WERI-Rb-1 (cell line): ENCODE data around the gene SRRM2.

Experiments used
- DNase-seq: peaks from one replicate; pipeline ENCODE4 v3.0.0-alpha.2; 2020
- H3K27ac ChIP-seq: fragments of 250-450 bp; sonication (Bioruptor Pico); 2 replicates; pipeline ENCODE4 v1.5.1; 2020; ENCODE audit warnings: mild to moderate bottlenecking, moderate library complexity
- H3K27me3 ChIP-seq: fragments of 250-450 bp; sonication (Bioruptor Pico); 2 replicates; pipeline ENCODE4 v1.5.1; 2021; ENCODE audit warnings: mild to moderate bottlenecking, low read depth, moderate library complexity; ENCODE audit not compliant: insufficient read depth, severe bottlenecking
- H3K36me3 ChIP-seq: fragments of 250-450 bp; sonication (Bioruptor Pico); 2 replicates; pipeline ENCODE4 v1.5.1; 2020; ENCODE audit warnings: mild to moderate bottlenecking, moderate library complexity
- H3K4me3 ChIP-seq: 2 replicates; pipeline ENCODE4 v1.5.1; 2011; ENCODE audit warnings: low read depth, mild to moderate bottlenecking, control low read depth, low read length
- H3K9me3 ChIP-seq: fragments of 250-450 bp; sonication (Bioruptor Pico); 2 replicates; pipeline ENCODE4 v1.5.1; 2021; ENCODE audit warnings: mild to moderate bottlenecking, moderate library complexity; ENCODE audit not compliant: severe bottlenecking
- CTCF ChIP-seq: IDR thresholded peaks from 2 replicates; pipeline ENCODE4 v1.5.1; 2011; ENCODE audit warnings: low read depth, mild to moderate bottlenecking, control low read depth, inconsistent platforms, low read length

Gene SRRM2

DNA sequence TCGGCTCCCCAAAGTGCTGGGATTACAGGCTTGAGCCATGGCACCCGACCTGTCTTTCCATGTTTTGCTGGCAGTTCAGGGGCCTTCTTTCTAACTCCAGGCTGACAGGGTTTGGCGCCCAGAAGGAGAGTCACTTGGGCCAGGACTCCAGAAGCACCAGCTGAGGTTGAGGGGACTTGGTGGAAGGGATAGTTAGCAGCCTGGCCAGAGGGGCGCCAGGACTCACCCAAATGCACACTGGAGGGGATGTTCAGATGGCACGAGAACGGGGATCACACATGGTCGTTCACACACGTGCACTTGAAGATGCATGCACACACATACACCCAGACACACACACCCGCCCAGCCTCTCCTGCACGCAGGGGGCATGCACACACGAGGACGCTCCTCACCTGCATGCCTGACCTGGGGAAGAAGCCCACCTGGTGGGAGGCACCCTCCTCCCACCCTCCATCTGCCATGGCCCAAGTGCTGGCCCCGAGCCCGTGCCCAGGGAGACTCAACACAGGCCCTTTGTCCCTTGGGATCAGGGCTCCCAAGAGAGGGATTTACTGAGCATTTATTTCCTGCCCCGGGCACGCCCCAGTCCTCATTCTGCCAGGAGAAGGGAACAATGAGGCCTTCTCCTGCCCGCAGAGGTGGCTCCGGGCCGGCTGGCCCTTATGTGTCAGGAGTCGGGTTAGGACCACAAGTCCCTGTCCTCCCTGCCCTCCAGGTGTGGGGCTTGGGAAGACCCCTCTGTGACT is 62.3 kb downstream of the SRRM2 start:
- no peaks in the 10 kb centered on the region for H3K9me3 ChIP-seq
- H3K4me3 ChIP-seq: no peak overlapping the region
- no peak overlapping the region for H3K27ac ChIP-seq
- H3K27me3 ChIP-seq: no peaks in the 10 kb centered on the region
- no peak for DNase-seq
- H3K36me3 ChIP-seq: no peaks in the 10 kb centered on the region
- TF ChIP-seq CTCF: no peak

GRCh38 chr16:2815299-2815771 is 62.9 kb downstream of the SRRM2 start:
- Histone ChIP-seq H3K36me3 (no peaks in the 10 kb centered on the region), H3K27ac (no peak overlapping the region), H3K4me3 (no peak overlapping the region), H3K27me3 (no peaks in the 10 kb centered on the region), H3K9me3 (no peaks in the 10 kb centered on the region)
- TF ChIP-seq CTCF: no peak
- no peak for DNase-seq

GRCh38 chr16:2816751-2817339 is 64.4 kb downstream of the SRRM2 start, which contains the start of gene PRSS21:
Gene PRSS21, plus strand, starts transcription at chr16:2817237. Its CDS starts 32 bp downstream, at chr16:2817269.
- no peak for DNase-seq
- Histone ChIP-seq H3K27ac (no peak within 1 kb of the TSS), H3K36me3 (no peaks in the 10 kb centered on the region), H3K9me3 (no peaks in the 10 kb centered on the region), H3K4me3 (no peak within 1 kb of the TSS), H3K27me3 (no peaks in the 10 kb centered on the region)
- TF ChIP-seq CTCF: no peak

DNA sequence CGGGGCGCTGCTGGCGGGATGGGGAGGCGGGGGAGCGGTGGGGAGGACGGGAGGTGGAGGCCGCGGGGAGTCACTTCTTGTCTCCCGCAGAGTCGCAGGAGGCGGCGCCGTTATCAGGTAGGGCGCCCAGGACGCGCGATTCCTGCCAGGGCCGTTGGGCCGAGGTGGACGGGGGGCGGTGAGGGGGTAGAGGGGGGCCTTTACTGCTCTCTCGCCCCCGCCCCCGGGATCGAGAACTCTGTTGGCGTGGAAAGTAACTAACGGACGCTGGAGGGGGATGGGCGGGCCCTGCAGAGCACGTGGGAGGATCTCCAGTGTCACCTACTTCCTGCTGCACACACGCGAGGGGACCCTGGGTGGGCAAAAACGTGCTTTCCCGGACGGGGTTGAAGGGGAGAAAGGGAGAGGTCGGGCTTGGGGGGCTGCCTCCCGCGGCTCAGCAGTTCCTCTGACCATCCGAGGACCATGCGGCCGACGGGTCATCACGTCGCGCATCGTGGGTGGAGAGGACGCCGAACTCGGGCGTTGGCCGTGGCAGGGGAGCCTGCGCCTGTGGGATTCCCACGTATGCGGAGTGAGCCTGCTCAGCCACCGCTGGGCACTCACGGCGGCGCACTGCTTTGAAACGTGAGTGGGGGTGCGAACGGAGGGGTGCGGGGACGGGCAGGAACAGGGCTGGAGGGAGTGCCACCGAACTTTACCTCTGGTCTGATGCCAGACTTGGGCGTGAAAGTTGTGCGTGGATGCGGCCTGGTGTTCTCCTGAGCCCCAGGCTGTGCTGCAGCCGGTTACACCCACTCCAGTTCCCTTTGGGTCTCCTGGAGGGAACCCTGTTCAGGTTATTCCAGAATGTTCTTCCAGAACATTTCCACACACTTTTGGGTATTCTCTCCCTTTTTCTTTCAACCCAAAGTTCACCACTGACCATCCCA is 65.2 kb downstream of the SRRM2 start:
- no peaks in the 10 kb centered on the region for H3K9me3 ChIP-seq
- no peak overlapping the region for H3K4me3 ChIP-seq
- TF ChIP-seq CTCF: no peak
- peak; percentile 3 for DNase-seq
- no peak overlapping the region for H3K27ac ChIP-seq
- no peaks in the 10 kb centered on the region for H3K27me3 ChIP-seq
- no peaks in the 10 kb centered on the region for H3K36me3 ChIP-seq

- no peak overlapping the region for H3K4me3 ChIP-seq
- H3K27me3 ChIP-seq: no peaks in the 10 kb centered on the region
- no peak for TF ChIP-seq CTCF
- no peaks in the 10 kb centered on the region for H3K9me3 ChIP-seq
- DNase-seq: no peak
- H3K27ac ChIP-seq: no peak overlapping the region
- H3K36me3 ChIP-seq: no peaks in the 10 kb centered on the region
Observed at GRCh38 chr16:2818272-2818876, 65.9 kb downstream of the SRRM2 start.
